GM21526 (cell line): Measurements from ENCODE around the gene SLC1A5.
"Not testable (repeated sequence)": the region's sequence is repeated elsewhere in the genome, so short reads cannot be mapped to it uniquely, and the experiment has no call there.

Source experiments
- ATAC-seq: cut with Tn5 transposase; IDR thresholded peaks from one replicate; pipeline ENCODE4 v1.9.1; 2021; ENCODE audit warnings: moderate library complexity; ENCODE audit not compliant: unreplicated experiment, low FRiP score

SLC1A5 gene

DNA sequence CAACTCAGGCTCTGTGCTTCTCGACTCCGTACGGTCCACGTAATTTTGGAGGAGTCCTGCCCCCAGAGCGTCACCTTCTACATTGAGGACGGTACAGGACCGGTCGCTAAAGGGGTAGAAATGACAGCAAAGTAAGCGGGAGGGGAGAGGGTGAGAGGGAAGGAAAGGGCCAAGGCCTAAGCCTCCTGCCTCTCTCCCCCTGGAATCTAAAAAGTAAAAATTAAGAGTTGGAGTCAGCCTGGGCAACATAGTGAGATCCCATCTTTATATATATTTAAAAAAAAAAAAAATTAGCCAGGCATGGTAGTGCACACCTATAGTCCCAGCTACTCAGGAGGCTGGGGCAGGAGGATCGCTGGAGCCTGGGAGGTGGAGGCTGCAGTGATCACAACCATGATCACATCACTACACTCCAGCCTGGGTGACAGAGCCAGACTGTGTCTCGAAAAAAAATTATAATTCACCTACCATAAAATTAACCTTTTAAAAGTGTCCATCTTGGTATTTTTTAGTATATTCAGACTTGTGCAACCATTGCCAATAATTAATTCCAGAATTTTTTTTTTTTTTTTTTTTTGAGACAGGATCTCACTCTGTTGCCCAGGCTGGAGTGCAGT is 12.6 kb downstream of the SLC1A5 start:
- no peak for ATAC-seq

DNA sequence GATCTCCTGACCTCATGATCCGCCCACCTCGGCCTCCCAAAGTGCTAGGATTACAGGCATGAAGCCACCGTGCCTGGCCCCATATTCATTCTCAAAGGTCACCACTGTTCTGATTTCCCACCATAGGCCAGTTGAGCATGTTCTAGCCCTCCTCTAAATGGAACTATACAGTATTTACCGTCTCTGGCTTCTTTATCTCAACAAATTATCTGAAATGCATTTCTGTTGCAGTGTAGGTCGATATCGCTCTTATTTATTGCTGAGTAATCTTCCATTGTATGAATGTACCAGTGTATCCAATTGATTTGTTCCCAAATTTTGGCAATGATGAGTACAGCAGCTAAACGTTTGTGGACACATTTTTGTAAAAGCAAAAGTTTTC is 15.4 kb downstream of the SLC1A5 start:
- ATAC-seq = no peak

DNA sequence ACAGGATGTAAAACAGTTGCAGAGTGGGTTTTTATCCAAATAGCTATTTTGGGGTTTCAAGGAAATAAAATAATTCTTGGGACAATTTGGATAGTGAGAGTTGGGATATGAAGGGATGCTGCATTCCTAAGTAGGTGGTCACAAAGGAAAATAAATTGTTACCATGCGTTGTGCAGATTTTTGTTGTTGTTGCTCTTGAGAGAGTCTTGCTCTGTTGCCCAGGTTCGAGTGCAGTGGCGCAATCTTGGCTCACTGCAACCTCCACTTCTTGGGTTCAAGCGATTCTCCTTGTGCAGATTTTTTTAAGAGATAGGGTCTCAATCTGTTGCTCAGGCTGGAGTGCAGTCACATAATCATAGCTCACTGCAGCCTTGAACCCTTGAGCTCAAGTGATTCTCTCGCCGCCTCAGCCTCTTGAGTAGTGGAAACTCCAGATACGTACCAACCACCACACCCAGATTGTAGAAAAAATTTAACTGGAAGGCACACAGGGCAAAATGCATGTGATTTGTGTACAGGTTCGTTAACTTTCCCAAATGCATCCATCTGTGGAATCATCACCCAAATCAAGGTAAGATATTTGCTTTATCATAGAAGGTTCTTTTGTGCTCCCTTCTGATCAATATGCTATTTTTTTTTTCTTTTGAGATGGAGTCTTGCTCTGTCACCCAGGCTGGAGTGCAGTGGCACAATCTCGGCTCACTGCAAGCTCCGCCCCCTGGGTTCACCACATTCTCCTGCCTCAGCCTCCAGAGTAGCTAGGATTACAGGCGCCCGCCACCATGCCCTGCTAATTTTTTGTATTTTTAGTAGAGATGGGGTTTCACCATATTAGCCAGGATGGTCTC is 16.0 kb downstream of the SLC1A5 start:
- ATAC-seq = no peak

DNA sequence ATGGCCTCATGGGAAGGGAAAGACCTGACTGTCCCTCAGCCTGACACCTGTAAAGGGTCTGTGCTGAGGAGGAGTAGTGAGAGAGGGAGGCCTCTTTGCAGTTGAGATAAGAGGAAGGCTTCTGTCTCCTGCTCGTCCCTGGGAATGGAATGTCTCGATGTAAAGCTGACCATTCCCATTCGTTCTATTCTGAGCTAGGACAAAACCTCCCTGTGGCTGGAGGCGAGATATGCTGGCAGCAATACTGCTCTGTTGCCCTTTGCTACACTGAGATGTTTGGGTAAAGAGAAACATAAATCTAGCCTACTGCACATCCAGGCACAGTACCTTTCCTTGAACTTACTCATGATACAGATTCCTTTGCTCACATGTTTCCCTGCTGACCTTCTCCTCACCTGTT is 19.6 kb downstream of the SLC1A5 start:
- not testable (repeated sequence) for ATAC-seq

DNA sequence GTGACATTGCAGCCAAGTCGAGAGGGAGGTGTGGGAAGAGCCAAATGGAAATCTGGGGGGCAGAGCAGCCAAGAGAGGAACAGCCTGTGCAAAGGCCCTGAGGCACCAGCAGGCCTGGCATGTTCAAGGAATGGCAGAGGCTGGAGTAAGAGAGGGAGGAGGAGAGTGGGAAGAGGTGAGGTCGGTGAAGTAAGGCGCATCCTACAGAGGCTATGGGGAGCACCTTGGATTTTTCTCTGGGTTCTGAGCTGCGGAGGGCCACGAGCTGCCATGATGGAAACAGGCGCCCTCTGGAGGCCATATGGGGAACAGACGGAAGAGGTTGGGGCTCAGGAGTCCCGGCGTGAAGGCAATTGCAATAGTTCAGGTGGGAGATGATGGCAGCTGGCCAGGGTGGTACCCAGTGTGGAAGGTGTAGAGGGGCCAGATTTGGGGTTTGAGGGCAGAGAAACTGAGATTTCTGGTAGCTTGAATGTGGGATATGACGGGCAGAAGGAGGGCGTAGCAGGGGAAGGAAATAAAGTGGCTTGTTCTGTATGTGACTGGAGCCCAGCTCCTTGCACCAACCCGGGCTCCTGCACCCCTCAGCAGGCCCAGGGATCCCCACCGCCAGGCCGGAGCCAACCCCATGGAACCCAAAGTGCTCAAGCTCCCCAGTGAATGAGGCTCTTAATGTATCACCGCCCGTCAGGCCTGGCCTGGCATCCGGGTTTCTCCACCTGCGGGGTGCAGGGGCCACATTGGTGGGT is 21.7 kb downstream of the SLC1A5 start:
- ATAC-seq = no peak

DNA sequence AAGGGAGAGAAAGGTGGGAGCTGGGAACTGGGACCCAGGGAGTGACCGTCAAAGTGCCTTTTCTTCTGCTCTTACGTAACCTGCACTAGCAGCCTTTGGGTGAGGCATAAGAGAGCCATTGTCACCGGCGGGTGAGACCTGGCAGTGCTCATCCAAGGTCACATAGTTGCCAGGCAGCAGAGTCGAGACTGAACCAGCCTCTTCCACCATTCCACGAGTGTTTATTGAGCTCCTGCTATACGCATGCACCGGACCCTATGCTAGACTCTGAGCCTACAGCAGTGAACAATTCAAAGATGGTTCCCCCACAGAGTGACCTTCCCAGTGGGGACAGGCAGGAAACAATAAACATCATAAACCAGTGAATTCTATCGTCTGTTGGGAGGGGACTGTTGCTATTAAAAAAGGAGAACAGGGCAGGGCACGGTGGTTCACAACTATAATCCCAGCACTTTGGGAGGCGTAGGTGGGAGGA is 23.5 kb downstream of the SLC1A5 start:
- no peak for ATAC-seq

DNA sequence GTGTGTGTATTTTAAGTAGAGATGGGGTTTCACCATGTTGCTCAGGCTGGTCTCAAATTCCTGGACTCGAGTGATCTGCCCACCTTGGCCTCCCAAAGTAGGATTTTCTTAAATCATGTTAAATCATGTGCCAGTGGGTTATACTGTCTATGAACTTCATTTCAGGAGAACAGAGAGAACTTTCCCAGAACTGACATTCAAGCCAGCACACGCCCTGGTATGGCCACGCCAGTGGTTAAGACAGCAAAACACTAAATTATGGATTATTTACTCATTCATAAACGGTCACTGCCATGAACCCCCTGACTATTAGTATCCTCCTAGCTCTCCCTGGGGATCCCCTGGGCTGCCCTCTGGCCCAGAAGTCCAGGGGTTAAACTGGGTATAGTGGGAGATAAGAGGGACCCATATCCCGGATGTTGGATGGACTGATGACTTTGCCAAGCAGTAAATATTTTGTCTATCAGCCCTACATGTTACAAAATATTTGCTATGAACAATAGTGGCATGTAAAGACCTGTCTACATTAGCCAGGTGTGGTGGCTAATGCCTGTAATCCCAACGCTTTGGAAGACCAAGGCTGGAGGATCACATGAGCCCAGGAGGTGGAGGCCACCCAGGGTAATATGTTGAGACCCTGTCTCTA is 26.0 kb downstream of the SLC1A5 start:
- ATAC-seq = no peak

DNA sequence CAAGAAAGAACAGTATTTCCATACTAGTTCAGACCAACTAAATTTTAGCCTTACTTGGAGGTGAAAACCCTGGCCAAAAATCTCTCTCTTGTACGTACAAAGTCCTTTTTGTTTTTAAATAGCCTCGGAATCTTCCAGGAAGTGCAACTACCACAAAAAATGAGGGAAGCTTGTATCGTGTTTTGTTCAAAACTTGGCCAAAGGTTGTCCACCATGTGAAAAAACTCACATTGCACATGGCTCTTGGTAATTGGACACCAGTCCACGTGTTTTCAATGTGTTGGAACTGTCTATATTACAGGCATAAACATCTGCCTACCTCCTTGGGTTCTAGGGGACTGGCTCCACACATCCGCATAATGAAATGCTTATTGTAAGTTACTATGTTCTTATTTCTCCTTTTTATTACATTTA is 27.0 kb downstream of the SLC1A5 start:
- ATAC-seq = no peak

DNA sequence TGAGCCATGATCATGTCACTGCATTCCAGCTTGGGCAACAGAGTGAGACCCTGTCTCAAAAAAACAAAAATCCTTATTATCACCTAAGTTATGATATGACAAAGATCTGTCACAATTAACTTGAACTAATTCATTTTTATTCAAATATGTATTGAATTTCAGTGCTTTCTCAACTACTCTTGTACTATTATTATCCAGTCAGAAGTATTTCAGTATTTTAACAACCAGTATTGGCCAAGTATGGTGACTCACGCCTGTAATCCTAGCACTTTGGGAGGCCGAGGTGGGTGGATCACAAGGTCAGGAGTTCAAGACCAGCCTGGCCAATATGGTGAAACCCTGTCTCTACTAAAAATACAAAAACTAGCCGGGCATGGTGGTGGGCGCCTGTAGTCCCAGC is 27.5 kb downstream of the SLC1A5 start:
- ATAC-seq = not testable (repeated sequence)

DNA sequence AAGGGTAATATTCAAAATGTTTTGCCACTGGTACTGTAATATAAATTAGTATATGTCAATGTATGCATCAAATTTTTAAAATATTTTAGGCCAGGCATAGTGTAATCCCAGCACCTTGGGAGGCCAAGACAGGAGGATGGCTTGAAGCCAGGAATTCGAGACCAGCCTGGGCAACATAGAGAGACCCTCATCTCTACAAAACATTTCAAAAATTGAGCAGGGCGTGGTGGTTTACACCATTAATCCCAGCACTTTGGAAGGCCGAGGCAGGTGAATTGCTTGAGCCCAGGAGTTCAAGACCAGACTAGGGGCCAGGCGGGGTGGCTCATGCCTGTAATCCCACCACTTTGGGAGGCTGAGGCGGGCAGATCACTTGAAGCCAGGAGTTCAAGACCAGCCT is 28.0 kb downstream of the SLC1A5 start:
- ATAC-seq = no peak

DNA sequence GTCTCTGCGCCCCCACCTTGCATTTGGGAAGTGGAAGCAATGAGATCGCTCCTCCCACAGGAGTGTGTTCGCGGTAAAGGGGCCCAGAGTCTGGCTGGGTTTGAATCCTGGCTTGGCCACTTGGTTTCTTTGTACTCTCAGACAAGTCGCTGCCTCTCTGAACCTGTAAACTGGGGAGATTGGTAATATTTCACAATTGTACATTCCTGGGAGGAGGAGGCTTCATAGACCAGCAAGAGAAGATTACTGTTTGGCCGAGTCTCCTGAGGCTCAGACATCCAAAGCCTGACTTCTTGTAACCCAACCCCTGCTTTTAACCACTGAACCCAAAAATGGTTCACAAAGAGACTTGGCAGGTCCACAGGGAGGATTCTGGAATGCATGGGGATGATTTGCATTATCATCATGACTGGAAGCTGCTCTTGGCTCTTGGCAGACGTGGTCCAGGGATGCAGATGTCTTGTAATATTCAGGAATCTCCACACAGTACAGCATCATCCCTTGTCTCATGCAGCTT is 28.5 kb downstream of the SLC1A5 start:
- no peak for ATAC-seq

DNA sequence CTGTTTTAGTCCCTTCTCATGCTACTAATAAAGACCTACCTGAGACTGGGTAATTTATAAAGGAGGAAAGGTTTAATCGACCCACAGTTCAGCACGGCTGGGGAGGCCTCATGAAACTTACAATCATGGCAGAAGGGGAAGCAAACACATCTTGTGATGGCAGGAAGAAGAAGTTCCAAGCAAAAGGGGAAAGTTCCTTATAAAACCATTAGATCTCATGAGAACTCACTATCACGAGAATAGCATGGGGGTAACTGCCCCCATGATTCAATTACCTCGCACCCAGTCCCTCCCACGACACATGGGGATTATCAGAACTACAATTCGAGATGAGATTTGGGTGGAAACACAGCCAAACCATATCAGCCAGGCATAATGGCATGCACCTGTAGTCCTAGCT is 29.2 kb downstream of the SLC1A5 start:
- ATAC-seq = no peak

DNA sequence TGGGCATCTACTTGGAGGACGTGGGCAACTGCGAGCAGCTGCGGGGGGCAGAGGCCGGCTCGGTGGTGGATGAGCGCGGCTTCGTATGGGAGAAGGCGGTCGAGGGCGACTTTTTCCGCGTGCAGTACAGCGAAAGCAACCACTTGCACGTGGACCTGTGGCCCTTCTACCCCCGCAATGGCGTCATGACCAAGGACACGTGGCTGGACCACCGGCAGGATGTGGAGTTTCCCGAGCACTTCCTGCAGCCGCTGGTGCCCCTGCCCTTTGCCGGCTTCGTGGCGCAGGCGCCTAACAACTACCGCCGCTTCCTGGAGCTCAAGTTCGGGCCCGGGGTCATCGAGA is 31.9 kb downstream of the SLC1A5 start:
- no peak for ATAC-seq

DNA sequence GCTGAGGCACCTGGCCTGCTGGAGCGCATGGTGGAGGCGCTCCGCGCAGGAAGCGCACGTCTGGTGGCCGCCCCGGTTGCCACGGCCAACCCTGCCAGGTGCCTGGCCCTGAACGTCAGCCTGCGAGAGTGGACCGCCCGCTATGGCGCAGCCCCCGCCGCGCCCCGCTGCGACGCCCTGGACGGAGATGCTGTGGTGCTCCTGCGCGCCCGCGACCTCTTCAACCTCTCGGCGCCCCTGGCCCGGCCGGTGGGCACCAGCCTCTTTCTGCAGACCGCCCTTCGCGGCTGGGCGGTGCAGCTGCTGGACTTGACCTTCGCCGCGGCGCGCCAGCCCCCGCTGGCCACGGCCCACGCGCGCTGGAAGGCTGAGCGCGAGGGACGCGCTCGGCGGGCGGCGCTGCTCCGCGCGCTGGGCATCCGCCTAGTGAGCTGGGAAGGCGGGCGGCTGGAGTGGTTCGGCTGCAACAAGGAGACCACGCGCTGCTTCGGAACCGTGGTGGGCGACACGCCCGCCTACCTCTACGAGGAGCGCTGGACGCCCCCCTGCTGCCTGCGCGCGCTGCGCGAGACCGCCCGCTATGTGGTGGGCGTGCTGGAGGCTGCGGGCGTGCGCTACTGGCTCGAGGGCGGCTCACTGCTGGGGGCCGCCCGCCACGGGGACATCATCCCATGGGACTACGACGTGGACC is 32.4 kb downstream of the SLC1A5 start:
- no peak for ATAC-seq

DNA sequence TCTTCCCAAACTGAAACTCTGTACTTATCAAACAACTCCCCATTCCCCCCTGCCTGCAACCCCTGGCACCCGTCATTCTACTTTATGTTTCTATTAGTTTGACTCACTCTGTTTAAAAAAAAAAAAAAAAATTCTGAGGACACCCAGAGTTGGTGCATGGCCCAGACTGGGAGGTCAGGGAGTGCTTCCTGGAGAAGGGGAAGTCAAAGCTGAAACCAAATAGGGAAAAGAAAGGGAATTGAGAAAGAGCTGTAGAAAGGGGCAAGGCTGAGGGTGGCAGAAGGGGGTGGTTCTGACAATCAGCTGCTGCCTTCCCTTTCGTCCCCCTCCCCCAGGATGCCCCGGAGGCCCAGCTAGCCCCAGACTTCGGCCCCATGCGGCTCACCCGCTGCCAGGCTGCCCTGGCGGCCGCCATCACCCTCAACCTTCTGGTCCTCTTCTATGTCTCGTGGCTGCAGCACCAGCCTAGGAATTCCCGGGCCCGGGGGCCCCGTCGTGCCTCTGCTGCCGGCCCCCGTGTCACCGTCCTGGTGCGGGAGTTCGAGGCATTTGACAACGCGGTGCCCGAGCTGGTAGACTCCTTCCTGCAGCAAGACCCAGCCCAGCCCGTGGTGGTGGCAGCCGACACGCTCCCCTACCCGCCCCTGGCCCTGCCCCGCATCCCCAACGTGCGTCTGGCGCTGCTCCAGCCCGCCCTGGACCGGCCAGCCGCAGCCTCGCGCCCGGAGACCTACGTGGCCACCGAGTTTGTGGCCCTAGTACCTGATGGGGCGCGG is 33.1 kb downstream of the SLC1A5 start:
- no peak for ATAC-seq

DNA sequence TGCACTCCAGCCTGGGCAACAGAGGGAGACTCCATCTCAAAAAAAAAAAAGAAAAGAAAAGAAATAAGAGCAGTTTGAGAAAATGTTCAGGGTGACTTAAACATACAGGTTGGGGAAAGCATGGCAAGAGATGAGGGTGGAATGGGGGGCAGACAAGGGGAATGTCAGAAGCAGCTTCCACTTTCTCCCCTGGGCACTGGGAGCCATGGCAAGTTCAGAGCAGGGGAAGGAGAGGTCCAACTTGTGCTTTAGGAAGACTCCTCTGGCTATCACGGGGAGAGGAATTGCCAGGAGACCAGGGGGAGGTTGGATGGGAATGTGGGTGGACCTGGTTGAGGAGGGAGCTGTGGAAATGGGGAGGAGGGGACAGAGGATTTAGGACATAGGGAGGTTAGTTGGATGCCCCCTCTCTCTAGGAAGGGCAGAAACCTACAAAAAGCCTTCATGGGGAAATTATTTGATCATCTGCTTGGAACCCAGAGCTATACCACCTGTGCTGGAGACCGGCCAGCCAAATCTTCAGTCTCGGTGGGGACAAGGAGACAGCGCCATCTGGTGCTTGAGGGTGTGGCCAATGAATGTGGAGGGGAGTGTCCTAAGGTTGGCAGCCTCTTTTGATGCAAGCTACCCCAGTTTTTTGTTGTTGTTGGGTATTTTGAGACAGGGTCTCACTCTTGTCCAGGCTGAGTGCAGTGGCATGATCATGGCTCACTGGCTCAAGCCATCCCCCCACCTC is 34.8 kb downstream of the SLC1A5 start:
- ATAC-seq = no peak

DNA sequence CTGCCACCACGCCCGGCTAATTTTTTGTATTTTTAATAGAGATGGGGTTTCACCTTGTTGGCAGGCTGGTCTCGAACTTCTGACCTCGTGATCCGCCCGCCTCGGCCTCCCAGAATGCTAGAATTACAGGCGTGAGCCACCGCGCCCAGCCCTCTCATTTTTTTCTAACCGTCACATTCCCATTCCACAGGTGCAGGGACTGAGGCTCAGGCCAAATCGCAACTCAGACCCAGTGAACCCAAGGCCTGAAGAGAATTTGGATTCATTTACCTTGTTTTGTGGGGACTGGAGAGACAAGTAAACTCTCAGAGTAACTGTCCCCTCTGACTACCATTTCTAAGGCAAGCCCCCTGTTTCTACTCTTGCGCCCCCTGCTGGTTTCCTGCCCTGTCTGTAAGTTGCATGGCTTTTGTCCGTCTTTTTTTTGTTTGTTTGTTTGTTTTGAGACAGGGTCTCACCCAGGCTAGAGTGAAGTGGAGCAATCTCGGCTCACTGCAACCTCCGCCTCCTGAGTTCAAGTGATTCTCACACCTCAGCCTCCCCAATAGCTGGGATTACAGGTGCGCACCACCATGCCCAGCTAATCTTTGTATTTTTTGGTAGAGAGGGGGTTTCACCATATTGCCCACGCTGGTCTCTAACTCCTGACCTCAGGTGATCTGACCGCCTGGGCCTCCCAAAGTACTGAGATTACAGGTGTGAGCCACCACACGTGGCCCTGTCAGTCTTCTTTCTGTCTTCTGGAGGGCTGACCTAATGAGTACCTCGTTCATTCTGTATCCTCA is 39.9 kb downstream of the SLC1A5 start:
- no peak for ATAC-seq
